ENCODE data around the gene GRM1. TPM values are rescaled to one million over a fixed set of nuclear protein-coding genes. Genes with fewer than 3 reads are reported as not detected.

GRM1 gene
- polyA plus RNA-seq, 1 donor, result 0.04 TPM

DNA sequence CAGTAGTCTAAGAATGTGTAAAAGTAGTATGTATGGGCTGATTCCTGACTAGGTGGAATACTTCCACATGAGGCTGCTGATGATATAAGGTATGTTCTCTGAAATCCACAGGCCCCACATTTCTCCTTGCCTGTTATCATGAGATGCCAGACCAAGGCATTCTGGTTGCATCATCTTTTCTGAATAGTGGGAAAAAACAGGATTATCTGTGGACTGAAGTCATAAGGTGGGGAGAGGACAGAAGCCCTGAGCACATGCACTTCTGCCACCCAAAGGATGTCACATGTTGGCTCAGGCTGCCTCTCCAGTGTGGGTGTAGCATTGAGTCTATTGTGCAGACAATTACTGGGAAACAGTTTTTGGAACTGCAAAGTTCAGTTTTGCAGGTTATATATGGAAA is 330.3 kb downstream of the GRM1 start:
- Histone ChIP-seq H3K27me3 (ENCODE audit: control insufficient read depth, insufficient read depth, low read length) (no peaks in the 10 kb centered on the region), H3K4me3 (ENCODE audit: low read length) (no peak overlapping the region), H3K36me3 (ENCODE audit: control insufficient read depth, insufficient read depth, low read length) (no peaks in the 10 kb centered on the region), H3K27ac (ENCODE audit: low read length) (no peak overlapping the region), H3K4me1 (ENCODE audit: control insufficient read depth, insufficient read depth, low read length) (no peaks in the 10 kb centered on the region), H3K9me3 (ENCODE audit: control insufficient read depth, low read depth, low read length) (no peaks in the 10 kb centered on the region)
- no peak for DNase-seq

DNA sequence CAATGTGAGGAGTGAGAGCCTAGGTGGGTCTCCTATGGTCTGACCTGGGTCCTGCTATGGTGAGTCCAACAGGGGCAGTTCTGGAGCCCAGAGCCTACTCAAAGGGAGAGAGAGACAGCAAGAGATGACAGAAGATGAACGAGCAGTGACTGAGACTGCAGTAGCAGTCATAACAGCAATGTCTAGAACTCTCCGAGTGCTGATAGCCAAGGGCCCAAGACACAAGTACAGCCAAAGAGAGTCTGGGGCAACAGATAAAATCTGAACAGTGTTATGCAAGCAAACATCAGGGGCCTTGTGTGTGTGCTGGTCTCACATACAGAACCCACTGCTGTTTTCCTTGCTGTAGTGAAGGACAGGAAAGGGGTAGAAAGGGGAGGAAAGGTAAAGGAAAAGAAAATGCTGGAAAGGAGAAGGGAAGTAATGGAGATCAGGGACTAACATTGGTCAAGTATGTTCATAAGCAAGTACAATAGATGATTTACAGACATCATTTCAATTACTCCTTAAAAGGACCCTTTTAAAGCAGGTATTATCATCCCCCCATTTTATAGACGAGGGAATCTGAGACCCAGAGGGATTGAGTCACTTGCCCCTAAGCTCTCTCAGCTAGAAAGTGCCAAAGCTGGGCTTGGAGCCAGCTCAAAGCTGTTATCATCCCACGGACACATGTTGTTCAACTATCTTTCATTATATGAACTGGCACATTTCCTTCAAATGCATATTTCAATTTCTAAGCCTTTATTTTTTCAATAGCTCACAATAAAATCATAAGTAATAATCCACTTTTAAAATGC is 332.5 kb downstream of the GRM1 start:
- no peaks in the 10 kb centered on the region for H3K27me3 ChIP-seq (ENCODE audit: control insufficient read depth, insufficient read depth, low read length)
- no peak overlapping the region for H3K27ac ChIP-seq (ENCODE audit: low read length)
- no peak overlapping the region for H3K4me3 ChIP-seq (ENCODE audit: low read length)
- H3K9me3 ChIP-seq (ENCODE audit: control insufficient read depth, low read depth, low read length), result no peaks in the 10 kb centered on the region
- no peak for DNase-seq
- no CpG with 5 or more reads among the region's 4 CpGs for WGBS (ENCODE audit: insufficient coverage, low lambda C conversion rate)
- H3K36me3 ChIP-seq (ENCODE audit: control insufficient read depth, insufficient read depth, low read length), result no peaks in the 10 kb centered on the region
- H3K4me1 ChIP-seq (ENCODE audit: control insufficient read depth, insufficient read depth, low read length), result no peaks in the 10 kb centered on the region

DNA sequence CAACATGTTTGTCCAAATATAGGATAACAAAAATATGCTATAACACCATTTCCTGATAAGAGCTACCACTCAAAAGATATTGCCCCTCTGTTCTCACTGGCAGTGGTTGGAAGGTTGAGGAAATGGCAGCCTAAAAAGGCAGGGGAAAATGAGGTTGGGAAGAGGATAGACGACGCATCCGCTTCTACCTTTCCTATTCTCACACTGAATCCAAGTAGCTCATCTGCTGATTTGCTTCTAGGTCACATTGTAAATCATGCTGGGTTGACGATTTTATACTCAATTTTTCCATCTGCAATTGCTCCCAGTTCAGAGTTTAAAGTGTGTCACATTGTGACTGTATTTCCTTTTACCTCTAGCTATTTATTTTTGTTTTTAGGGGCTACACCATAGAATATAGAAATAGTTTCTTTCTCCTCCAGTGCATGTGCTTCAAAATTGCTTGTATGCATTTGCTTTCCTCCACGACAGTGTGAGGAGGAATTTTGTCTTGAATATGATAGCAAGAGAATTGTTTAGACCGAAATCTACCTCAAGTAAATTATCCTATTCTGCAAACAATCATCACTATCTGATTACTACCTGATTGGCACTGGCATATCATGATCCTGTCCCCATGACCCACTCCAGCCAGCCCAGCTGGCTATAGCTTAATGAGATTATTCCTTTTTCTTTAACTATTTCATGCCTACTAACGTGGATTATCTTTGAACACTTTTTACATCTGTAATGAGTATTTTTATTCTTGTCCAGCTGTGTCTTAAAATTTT is 335.2 kb downstream of the GRM1 start:
- 97% methylated on average over 3 of the region's 7 CpGs for WGBS (ENCODE audit: insufficient coverage, low lambda C conversion rate)
- Histone ChIP-seq H3K36me3 (ENCODE audit: control insufficient read depth, insufficient read depth, low read length) (no peaks in the 10 kb centered on the region), H3K9me3 (ENCODE audit: control insufficient read depth, low read depth, low read length) (no peaks in the 10 kb centered on the region), H3K4me1 (ENCODE audit: control insufficient read depth, insufficient read depth, low read length) (no peaks in the 10 kb centered on the region), H3K4me3 (ENCODE audit: low read length) (no peak overlapping the region), H3K27ac (ENCODE audit: low read length) (no peak overlapping the region), H3K27me3 (ENCODE audit: control insufficient read depth, insufficient read depth, low read length) (no peaks in the 10 kb centered on the region)
- DNase-seq, result no peak

DNA sequence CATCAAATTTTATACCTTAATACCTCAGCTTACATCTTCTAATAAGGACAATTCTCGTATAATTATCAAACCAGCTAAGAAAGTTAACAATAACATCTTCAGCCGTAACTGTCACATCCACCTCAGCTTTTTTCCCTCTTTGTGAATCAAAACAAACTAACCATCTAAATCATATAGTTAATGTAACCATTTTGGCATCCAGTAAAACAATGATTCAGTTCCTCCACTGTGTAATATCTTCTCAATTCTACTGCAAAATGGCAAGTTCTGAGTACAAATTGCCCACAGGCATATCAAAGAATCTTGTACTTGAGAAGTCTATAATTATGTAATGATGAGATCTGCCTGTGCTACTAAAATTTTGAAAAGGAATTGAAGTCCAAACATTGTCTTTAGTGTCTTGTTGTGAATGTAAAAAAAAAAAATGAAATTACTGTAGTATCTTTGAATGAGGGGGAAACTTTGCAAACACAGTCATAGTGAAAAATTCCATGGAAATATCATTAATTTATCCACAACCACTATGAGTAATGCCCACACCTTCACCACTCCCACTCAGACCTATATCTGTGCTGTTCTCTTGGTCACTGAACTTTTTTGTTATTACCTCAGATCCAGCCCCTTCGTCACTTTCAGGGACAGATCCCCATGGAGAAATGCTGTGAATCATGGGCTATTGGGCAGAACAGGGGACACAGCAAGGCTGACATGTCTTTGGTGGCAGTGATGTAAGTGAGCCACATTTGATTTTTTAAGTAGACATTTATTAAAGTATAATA is 336.1 kb downstream of the GRM1 start:
- no peaks in the 10 kb centered on the region for H3K4me1 ChIP-seq (ENCODE audit: control insufficient read depth, insufficient read depth, low read length)
- H3K27me3 ChIP-seq (ENCODE audit: control insufficient read depth, insufficient read depth, low read length), result no peaks in the 10 kb centered on the region
- H3K4me3 ChIP-seq (ENCODE audit: low read length), result no peak overlapping the region
- no peaks in the 10 kb centered on the region for H3K36me3 ChIP-seq (ENCODE audit: control insufficient read depth, insufficient read depth, low read length)
- no peaks in the 10 kb centered on the region for H3K9me3 ChIP-seq (ENCODE audit: control insufficient read depth, low read depth, low read length)
- 100% methylated on average over 2 of the region's 3 CpGs for WGBS (ENCODE audit: insufficient coverage, low lambda C conversion rate)
- no peak for DNase-seq
- no peak overlapping the region for H3K27ac ChIP-seq (ENCODE audit: low read length)

DNA sequence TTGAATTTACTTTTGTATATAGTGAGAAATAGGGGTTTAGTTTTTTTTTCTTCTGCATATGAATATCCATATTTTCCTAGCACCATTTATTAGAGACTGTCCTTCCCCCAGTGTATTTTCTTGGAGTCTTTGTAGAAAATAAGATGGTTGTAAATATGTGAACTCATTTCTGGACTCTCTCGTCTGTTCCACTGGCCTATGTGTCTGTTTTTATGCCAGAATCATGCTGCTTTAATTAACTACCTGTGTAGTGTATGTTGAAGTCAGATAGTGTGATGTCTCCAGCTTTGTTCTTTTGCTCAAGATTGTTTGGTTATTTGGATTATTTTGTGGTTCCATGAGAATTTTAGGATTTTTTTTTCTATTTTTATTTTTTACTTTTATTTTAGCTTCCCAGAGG is 338.2 kb downstream of the GRM1 start:
- no peak for DNase-seq
- Histone ChIP-seq H3K27me3 (ENCODE audit: control insufficient read depth, insufficient read depth, low read length) (no peaks in the 10 kb centered on the region), H3K9me3 (ENCODE audit: control insufficient read depth, low read depth, low read length) (no peaks in the 10 kb centered on the region), H3K4me3 (ENCODE audit: low read length) (no peak overlapping the region), H3K27ac (ENCODE audit: low read length) (no peak overlapping the region), H3K36me3 (ENCODE audit: control insufficient read depth, insufficient read depth, low read length) (no peaks in the 10 kb centered on the region), H3K4me1 (ENCODE audit: control insufficient read depth, insufficient read depth, low read length) (no peaks in the 10 kb centered on the region)
- WGBS (ENCODE audit: insufficient coverage, low lambda C conversion rate), result no CpG with 5 or more reads among the region's 1 CpG

DNA sequence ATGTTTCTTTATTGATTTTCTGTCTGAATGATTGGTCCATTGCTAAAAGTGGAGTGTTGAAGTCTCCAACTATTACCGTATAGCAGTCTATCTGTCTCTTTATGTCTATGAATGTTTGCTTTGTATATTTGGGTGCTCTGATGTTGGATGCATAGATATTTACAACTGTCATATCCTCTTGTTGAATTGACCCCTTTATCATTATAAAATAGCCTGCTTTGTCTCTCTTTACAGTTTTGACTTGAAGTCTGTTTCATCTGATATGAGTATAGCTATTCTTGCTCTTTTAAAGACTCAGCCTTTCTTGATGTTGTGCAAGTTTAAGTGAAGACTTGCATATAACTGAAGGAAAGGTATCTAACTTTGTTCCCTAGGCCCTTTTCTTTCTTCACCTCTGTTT is 341.0 kb downstream of the GRM1 start:
- H3K4me3 ChIP-seq (ENCODE audit: low read length), result no peak overlapping the region
- no peak for DNase-seq
- no peaks in the 10 kb centered on the region for H3K9me3 ChIP-seq (ENCODE audit: control insufficient read depth, low read depth, low read length)
- H3K36me3 ChIP-seq (ENCODE audit: control insufficient read depth, insufficient read depth, low read length), result no peaks in the 10 kb centered on the region
- no peaks in the 10 kb centered on the region for H3K27me3 ChIP-seq (ENCODE audit: control insufficient read depth, insufficient read depth, low read length)
- no CpG with 5 or more reads among the region's 1 CpG for WGBS (ENCODE audit: insufficient coverage, low lambda C conversion rate)
- no peaks in the 10 kb centered on the region for H3K4me1 ChIP-seq (ENCODE audit: control insufficient read depth, insufficient read depth, low read length)
- H3K27ac ChIP-seq (ENCODE audit: low read length), result no peak overlapping the region

DNA sequence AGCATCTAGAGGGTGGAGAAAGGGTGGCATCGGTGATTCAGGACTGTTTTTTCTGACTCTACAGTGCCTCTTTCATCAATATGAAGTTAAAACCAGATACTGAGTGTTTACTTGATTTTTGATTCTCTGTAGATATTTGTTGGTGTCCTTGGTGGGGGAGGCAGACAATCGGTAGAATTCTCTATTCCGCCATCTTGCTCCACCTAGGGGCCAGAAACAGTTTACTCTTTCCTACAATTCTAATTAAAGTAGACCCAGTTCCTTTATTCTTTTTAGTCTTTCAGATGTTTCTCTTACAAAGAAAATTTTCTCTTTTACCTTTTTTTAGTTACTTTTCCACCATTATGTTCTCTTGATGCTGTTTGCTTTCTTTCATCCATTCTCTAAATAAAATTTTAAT is 352.6 kb downstream of the GRM1 start:
- H3K36me3 ChIP-seq (ENCODE audit: control insufficient read depth, insufficient read depth, low read length), result no peaks in the 10 kb centered on the region
- DNase-seq, result no peak
- H3K4me3 ChIP-seq (ENCODE audit: low read length), result no peak overlapping the region
- no peaks in the 10 kb centered on the region for H3K4me1 ChIP-seq (ENCODE audit: control insufficient read depth, insufficient read depth, low read length)
- no peaks in the 10 kb centered on the region for H3K27me3 ChIP-seq (ENCODE audit: control insufficient read depth, insufficient read depth, low read length)
- no peaks in the 10 kb centered on the region for H3K9me3 ChIP-seq (ENCODE audit: control insufficient read depth, low read depth, low read length)
- no CpG with 5 or more reads among the region's 3 CpGs for WGBS (ENCODE audit: insufficient coverage, low lambda C conversion rate)
- no peak overlapping the region for H3K27ac ChIP-seq (ENCODE audit: low read length)

DNA sequence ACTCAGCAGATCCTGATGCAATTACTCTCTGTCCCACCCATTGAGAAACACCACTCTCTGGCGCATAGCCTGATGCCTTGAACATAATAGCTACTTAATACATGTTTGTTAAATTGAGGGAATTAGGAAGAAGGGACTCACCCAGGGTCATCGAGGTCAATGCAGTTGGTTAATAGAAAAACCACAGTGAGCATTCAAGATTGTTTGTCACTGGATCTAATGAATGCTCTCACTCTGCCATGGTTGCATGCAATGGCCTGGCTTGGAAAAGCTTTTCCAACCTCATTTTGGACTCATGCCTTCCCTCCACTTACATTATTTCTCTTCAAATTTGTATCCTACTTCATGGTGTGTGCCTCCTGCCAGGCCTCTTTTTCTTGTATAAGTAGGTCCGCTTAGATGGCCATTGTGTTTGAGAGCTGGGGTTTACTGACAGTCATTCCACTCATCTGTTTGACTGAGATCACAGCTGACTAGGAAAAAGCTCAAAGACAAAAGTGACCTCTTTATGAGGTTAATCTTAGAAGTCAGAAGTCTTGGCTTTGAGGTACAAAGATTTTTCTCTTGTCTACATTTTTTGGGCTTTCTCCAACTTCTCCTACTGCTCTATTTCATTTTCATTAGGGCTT is 360.0 kb downstream of the GRM1 start:
- WGBS (ENCODE audit: insufficient coverage, low lambda C conversion rate), result no CpG with 5 or more reads among the region's 3 CpGs
- no peaks in the 10 kb centered on the region for H3K27me3 ChIP-seq (ENCODE audit: control insufficient read depth, insufficient read depth, low read length)
- H3K27ac ChIP-seq (ENCODE audit: low read length), result no peak overlapping the region
- H3K9me3 ChIP-seq (ENCODE audit: control insufficient read depth, low read depth, low read length), result no peaks in the 10 kb centered on the region
- no peaks in the 10 kb centered on the region for H3K4me1 ChIP-seq (ENCODE audit: control insufficient read depth, insufficient read depth, low read length)
- H3K36me3 ChIP-seq (ENCODE audit: control insufficient read depth, insufficient read depth, low read length), result no peaks in the 10 kb centered on the region
- H3K4me3 ChIP-seq (ENCODE audit: low read length), result no peak overlapping the region
- DNase-seq, result no peak

DNA sequence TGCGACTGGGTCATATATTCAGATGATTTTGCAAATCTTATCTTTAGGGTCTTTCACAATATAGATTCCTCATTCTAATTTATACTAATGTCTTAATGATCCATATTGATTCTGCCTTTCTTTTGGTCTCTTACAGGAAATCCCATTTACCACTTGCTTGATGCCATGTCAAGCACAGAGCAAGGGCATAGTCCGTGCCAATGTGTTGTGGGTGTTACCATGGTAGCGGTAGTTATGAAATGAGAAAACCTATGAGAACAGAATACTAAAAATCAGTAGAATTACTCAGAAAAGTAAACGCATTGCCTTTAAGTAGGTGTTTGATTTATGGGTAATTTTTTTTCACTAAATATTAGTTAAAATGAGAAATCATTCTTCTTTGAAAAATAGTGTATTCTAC is 360.9 kb downstream of the GRM1 start:
- 95% methylated on average over 3 of the region's 4 CpGs for WGBS (ENCODE audit: insufficient coverage, low lambda C conversion rate)
- H3K27ac ChIP-seq (ENCODE audit: low read length), result no peak overlapping the region
- no peaks in the 10 kb centered on the region for H3K4me1 ChIP-seq (ENCODE audit: control insufficient read depth, insufficient read depth, low read length)
- no peak for DNase-seq
- no peaks in the 10 kb centered on the region for H3K36me3 ChIP-seq (ENCODE audit: control insufficient read depth, insufficient read depth, low read length)
- no peaks in the 10 kb centered on the region for H3K27me3 ChIP-seq (ENCODE audit: control insufficient read depth, insufficient read depth, low read length)
- no peaks in the 10 kb centered on the region for H3K9me3 ChIP-seq (ENCODE audit: control insufficient read depth, low read depth, low read length)
- no peak overlapping the region for H3K4me3 ChIP-seq (ENCODE audit: low read length)

DNA sequence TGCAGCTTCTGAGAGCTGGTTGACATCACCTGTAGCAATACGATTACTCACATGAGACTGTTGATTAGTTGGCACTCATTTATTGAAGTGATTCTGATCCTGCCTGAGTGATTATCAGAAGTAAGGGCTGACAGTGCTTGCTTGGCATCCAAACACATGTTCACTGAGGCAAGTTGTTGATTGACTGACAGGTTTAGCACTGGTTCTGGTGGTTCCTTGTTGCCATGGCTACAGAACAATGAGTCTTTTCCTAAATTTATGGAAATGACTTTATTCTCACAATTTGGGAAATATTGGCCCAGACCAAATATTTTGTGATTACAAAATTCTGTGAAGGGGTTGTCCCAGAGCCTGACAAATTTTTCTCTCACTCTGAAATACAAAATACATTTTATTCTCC is 368.8 kb downstream of the GRM1 start:
- no peak for DNase-seq
- WGBS (ENCODE audit: insufficient coverage, low lambda C conversion rate), result no CpG with 5 or more reads among the region's 1 CpG

More for the DNA sequence above, 368.8 kb downstream of the GRM1 start:
- Histone ChIP-seq H3K4me1 (ENCODE audit: control insufficient read depth, insufficient read depth, low read length) (no peaks in the 10 kb centered on the region), H3K27me3 (ENCODE audit: control insufficient read depth, insufficient read depth, low read length) (no peaks in the 10 kb centered on the region), H3K9me3 (ENCODE audit: control insufficient read depth, low read depth, low read length) (no peaks in the 10 kb centered on the region), H3K4me3 (ENCODE audit: low read length) (no peak overlapping the region), H3K36me3 (ENCODE audit: control insufficient read depth, insufficient read depth, low read length) (no peaks in the 10 kb centered on the region), H3K27ac (ENCODE audit: low read length) (no peak overlapping the region)

All from large intestine (tissue), 3 donors.